H9 (cell line): ENCODE data around the gene ASB18. TPM values are rescaled to one million over a fixed set of nuclear protein-coding genes. Genes with fewer than 3 reads are reported as not detected.

ENCODE experiments used
- DNase-seq: peaks from one replicate; pipeline ENCODE4 v3.0.0-alpha.2; 2017
- H2AFZ ChIP-seq: one replicate; pipeline ENCODE4 v1.6.1; 2013; ENCODE audit warnings: mild to moderate bottlenecking, low read length, control low read depth, moderate library complexity
- H2AK5ac ChIP-seq: 2 replicates; pipeline ENCODE4 v1.6.1; 2013; ENCODE audit warnings: low read length, control low read depth, mixed read lengths; ENCODE audit not compliant: insufficient read length
- H2BK120ac ChIP-seq: one replicate; pipeline ENCODE4 v1.6.1; 2013; ENCODE audit warnings: low read depth, mild to moderate bottlenecking, low read length, control low read depth, inconsistent platforms; ENCODE audit not compliant: poor library complexity, severe bottlenecking
- H2BK12ac ChIP-seq: 2 replicates; pipeline ENCODE4 v1.6.1; 2013; ENCODE audit warnings: low read length, control low read depth, mixed read lengths, low read depth; ENCODE audit not compliant: insufficient read length
- H2BK15ac ChIP-seq: 2 replicates; pipeline ENCODE4 v1.6.1; 2013; ENCODE audit warnings: low read depth, low read length, control low read depth
- H2BK20ac ChIP-seq: one replicate; pipeline ENCODE4 v1.6.1; 2013; ENCODE audit warnings: low read depth, mild to moderate bottlenecking, low read length, control low read depth, inconsistent platforms; ENCODE audit not compliant: poor library complexity, severe bottlenecking
- H2BK5ac ChIP-seq: 2 replicates; pipeline ENCODE4 v1.6.1; 2013; ENCODE audit warnings: low read length, control low read depth, mixed read lengths; ENCODE audit not compliant: insufficient read length
- H3K14ac ChIP-seq: 2 replicates; pipeline ENCODE4 v1.6.1; 2013; ENCODE audit warnings: low read length, control low read depth; ENCODE audit not compliant: insufficient read depth
- H3K18ac ChIP-seq: 2 replicates; pipeline ENCODE4 v1.6.1; 2013; ENCODE audit warnings: low read depth, mild to moderate bottlenecking, mixed read lengths, low read length, control low read depth; ENCODE audit not compliant: insufficient read length
- H3K23ac ChIP-seq: 2 replicates; pipeline ENCODE4 v1.6.1; 2013; ENCODE audit warnings: low read length, control low read depth, mixed read lengths, low read depth; ENCODE audit not compliant: insufficient read length
- H3K23me2 ChIP-seq: 2 replicates; pipeline ENCODE4 v1.6.1; 2013; ENCODE audit warnings: low read depth, mild to moderate bottlenecking, mixed read lengths, low read length, control low read depth; ENCODE audit not compliant: insufficient read length, poor library complexity, severe bottlenecking
- H3K27ac ChIP-seq: 2 replicates; pipeline ENCODE4 v1.5.1; 2013; ENCODE audit warnings: low read length, control low read depth, mixed read lengths, low read depth; ENCODE audit not compliant: insufficient read length
- H3K27me3 ChIP-seq: 2 replicates; pipeline ENCODE4 v1.6.1; 2013; ENCODE audit warnings: low read length, control low read depth, inconsistent platforms; ENCODE audit not compliant: insufficient read depth
- H3K4ac ChIP-seq: 2 replicates; pipeline ENCODE4 v1.6.1; 2013; ENCODE audit warnings: low read depth, mild to moderate bottlenecking, control low read depth, inconsistent platforms, low read length, moderate library complexity
- H3K4me1 ChIP-seq: 2 replicates; pipeline ENCODE4 v1.6.1; 2013; ENCODE audit warnings: low read length, control low read depth, inconsistent platforms; ENCODE audit not compliant: insufficient read depth
- H3K4me2 ChIP-seq: 2 replicates; pipeline ENCODE4 v1.6.1; 2013; ENCODE audit warnings: low read length, control low read depth, mixed read lengths; ENCODE audit not compliant: insufficient read length, insufficient read depth
- H3K56ac ChIP-seq: 2 replicates; pipeline ENCODE4 v1.6.1; 2013; ENCODE audit warnings: low read depth, mild to moderate bottlenecking, mixed read lengths, low read length, control low read depth; ENCODE audit not compliant: insufficient read length
- H3K79me1 ChIP-seq: 2 replicates; pipeline ENCODE4 v1.6.1; 2013; ENCODE audit warnings: low read depth, mild to moderate bottlenecking, moderate library complexity, low read length, control low read depth, inconsistent platforms; ENCODE audit not compliant: insufficient read depth, poor library complexity, severe bottlenecking
- H3K79me2 ChIP-seq: 2 replicates; pipeline ENCODE4 v1.6.1; 2013; ENCODE audit warnings: low read length, control low read depth, inconsistent platforms; ENCODE audit not compliant: insufficient read depth
- H3K9ac ChIP-seq: 2 replicates; pipeline ENCODE4 v1.6.1; 2013; ENCODE audit warnings: low read length, control low read depth, mixed read lengths; ENCODE audit not compliant: insufficient read length; ENCODE audit errors: extremely low read depth
- H3K9me3 ChIP-seq: one replicate; pipeline ENCODE4 v1.6.1; 2013; ENCODE audit warnings: low read depth, low read length, inconsistent platforms; ENCODE audit not compliant: control insufficient read depth
- H3T11ph ChIP-seq: one replicate; pipeline ENCODE4 v1.6.1; 2013; ENCODE audit warnings: mild to moderate bottlenecking, low read length, control low read depth, inconsistent platforms
- H4K20me1 ChIP-seq: one replicate; pipeline ENCODE4 v1.6.1; 2013; ENCODE audit not compliant: control insufficient read depth, insufficient read length, insufficient read depth
- H4K5ac ChIP-seq: 2 replicates; pipeline ENCODE4 v1.6.1; 2013; ENCODE audit warnings: low read depth, mild to moderate bottlenecking, mixed read lengths, low read length, control low read depth; ENCODE audit not compliant: insufficient read length
- H4K8ac ChIP-seq: replicated peaks from 2 replicates; pipeline ENCODE4 v1.6.1; 2013; ENCODE audit warnings: low read length, control low read depth, mixed read lengths, low read depth; ENCODE audit not compliant: insufficient read length
- H4K91ac ChIP-seq: 2 replicates; pipeline ENCODE4 v1.6.1; 2013; ENCODE audit warnings: low read depth, mild to moderate bottlenecking, moderate library complexity, mixed read lengths, low read length, control low read depth; ENCODE audit not compliant: insufficient read length
- H3K27ac Mint-ChIP-seq, 3 experiments: 2 replicates in 2 of 3; 3 replicates in 1 of 3; pipeline ENCODE4 v1.8.0; 2020 to 2021; ENCODE audit warnings: mixed read lengths in 3 of 3, mild to moderate bottlenecking in 1 of 3, moderate library complexity in 1 of 3
- H3K27me3 Mint-ChIP-seq: 2 replicates; pipeline ENCODE4 v1.8.0; 2021; ENCODE audit warnings: low read depth, mild to moderate bottlenecking, moderate library complexity, mixed read lengths
- H3K36me3 Mint-ChIP-seq, 3 experiments: 2 replicates in 2 of 3; 3 replicates in 1 of 3; pipeline ENCODE4 v1.8.0; 2020 to 2021; ENCODE audit warnings: low read depth in 3 of 3, mixed read lengths in 3 of 3; ENCODE audit not compliant: insufficient read depth in 1 of 3
- H3K4me1 Mint-ChIP-seq, 2 experiments: 2 replicates each; pipeline ENCODE4 v1.8.0; 2020; ENCODE audit warnings: mixed read lengths in 2 of 2
- H3K4me3 Mint-ChIP-seq, 2 experiments: 2 replicates in 1 of 2; 3 replicates in 1 of 2; pipeline ENCODE4 v1.8.0; 2020 to 2021; ENCODE audit warnings: mild to moderate bottlenecking in 2 of 2, mixed read lengths in 2 of 2, moderate library complexity in 1 of 2
- H3K9me3 Mint-ChIP-seq, 2 experiments: 2 replicates in 1 of 2; 3 replicates in 1 of 2; pipeline ENCODE4 v1.8.0; 2020; ENCODE audit warnings: mild to moderate bottlenecking in 2 of 2, mixed read lengths in 2 of 2, moderate library complexity in 1 of 2
- CTCF ChIP-seq: fragments of 200-600 bp; sonication (generic); conservative IDR thresholded peaks from 3 replicates; pipeline ENCODE4 v1.8.0; 2021; ENCODE audit warnings: antibody characterized with exemption, mild to moderate bottlenecking
- WGBS: extraction: QIAGEN DNeasy Blood & Tissue Kit; methylation state at CpG from one replicate; pipeline ENCODE4 v1.1.7; 2013; ENCODE audit warnings: missing lambda C conversion rate, low lambda C conversion rate, mixed read lengths; ENCODE audit not compliant: insufficient read length; ENCODE audit errors: extremely low coverage; 5-methylcytosine and 5-hydroxymethylcytosine counted together
- total RNA-seq: library from RNA; stranded (reverse); gene quantifications from 2 replicates; pipeline ENCODE4 v1.2.1, GENCODE V29; 2021

Gene ASB18
- total RNA-seq, 1 experiment from 2014 or later = not detected

GRCh38 chr2:236219411-236219810 is 44.8 kb downstream of the ASB18 start:
- peaks cover 28% of the 10 kb centered on the region for H3K27me3 Mint-ChIP-seq
- Histone ChIP-seq H3K23ac (no peak overlapping the region), H4K91ac (no peak overlapping the region), H3K9me3 (no peaks in the 10 kb centered on the region), H3K79me2 (no peaks in the 10 kb centered on the region), H3K27ac (no peak overlapping the region), H2BK5ac (no peak overlapping the region), H2AK5ac (no peak overlapping the region), H3K23me2 (no peaks in the 10 kb centered on the region), H3K18ac (no peak overlapping the region), H3K27me3 (no peaks in the 10 kb centered on the region), H2BK20ac (no peak overlapping the region), H4K5ac (no peak overlapping the region), H3K4ac (no peak overlapping the region), H3T11ph (no peak overlapping the region), H3K9ac (no peak overlapping the region), H2BK12ac (no peak overlapping the region), H3K14ac (no peak overlapping the region), H4K8ac (no peak overlapping the region), H3K79me1 (no peaks in the 10 kb centered on the region), H2AFZ (no peak overlapping the region), H2BK15ac (no peak overlapping the region), H3K56ac (no peak overlapping the region), H3K4me2 (no peak overlapping the region), H2BK120ac (no peak overlapping the region), H4K20me1 (no peaks in the 10 kb centered on the region), H3K4me1 (no peaks in the 10 kb centered on the region)
- peaks cover 13 to 17% of the 10 kb centered on the region in 2 experiments for H3K9me3 Mint-ChIP-seq
- H3K27ac Mint-ChIP-seq = no peak overlapping the region
- no peak for TF ChIP-seq CTCF
- H3K4me3 Mint-ChIP-seq = no peak overlapping the region
- no peaks in the 10 kb centered on the region for H3K4me1 Mint-ChIP-seq
- WGBS = no CpG with 5 or more reads among the region's 3 CpGs
- peaks cover 0 to 11% (median 9%) of the 10 kb centered on the region in 3 experiments; a peak in 5 of 7 replicates for H3K36me3 Mint-ChIP-seq
- DNase-seq = no peak
